Astrocyte (in vitro differentiated cells and primary cell): ENCODE results near the gene ZNF518B. TPM values are rescaled to one million over a fixed set of nuclear protein-coding genes. Genes with fewer than 3 reads are reported as not detected.

Source experiments
- DNase-seq: peaks from one replicate; pipeline ENCODE4 v3.0.0-alpha.2; 2010; ENCODE audit warnings: low read depth
- FAIRE-seq: peaks from 2 replicates; lab custom pipeline; 2011; peaks lifted over from hg19 to GRCh38; lab: Jason Lieb, UNC
- H2AFZ ChIP-seq: 2 replicates; pipeline ENCODE4 v1.6.0; 2012; ENCODE audit warnings: low read depth, low read length, inconsistent platforms
- H3K27ac ChIP-seq: 2 replicates; pipeline ENCODE4 v1.5.1; 2011; ENCODE audit warnings: low read depth, low read length, inconsistent platforms
- H3K27me3 ChIP-seq: 2 replicates; pipeline ENCODE4 v1.6.0; 2011; ENCODE audit warnings: low read length, inconsistent platforms; ENCODE audit not compliant: insufficient read depth
- H3K36me3 ChIP-seq: 2 replicates; pipeline ENCODE4 v1.5.1; 2011; ENCODE audit warnings: low read length, inconsistent platforms; ENCODE audit not compliant: insufficient read depth
- H3K4me1 ChIP-seq: 2 replicates; pipeline ENCODE4 v1.5.1; 2011; ENCODE audit warnings: low read length, inconsistent platforms; ENCODE audit not compliant: insufficient read depth
- H3K4me2 ChIP-seq: 2 replicates; pipeline ENCODE4 v1.6.0; 2012; ENCODE audit warnings: low read length, inconsistent platforms
- H3K4me3 ChIP-seq: 2 replicates; pipeline ENCODE4 v1.5.1; 2011; ENCODE audit warnings: low read depth, mild to moderate bottlenecking, low read length, inconsistent platforms; ENCODE audit not compliant: insufficient read depth
- H3K79me2 ChIP-seq: 2 replicates; pipeline ENCODE4 v1.6.0; 2012; ENCODE audit warnings: mild to moderate bottlenecking, low read length, inconsistent platforms; ENCODE audit not compliant: insufficient read depth
- H3K9ac ChIP-seq: 2 replicates; pipeline ENCODE4 v1.6.0; 2012; ENCODE audit warnings: mild to moderate bottlenecking, low read length, inconsistent platforms
- H3K9me3 ChIP-seq: 2 replicates; pipeline ENCODE4 v1.5.1; 2012; ENCODE audit warnings: low read depth, mild to moderate bottlenecking, low read length, inconsistent platforms; ENCODE audit not compliant: insufficient read depth
- H4K20me1 ChIP-seq: 2 replicates; pipeline ENCODE4 v1.6.0; 2012; ENCODE audit warnings: low read length, inconsistent platforms; ENCODE audit not compliant: insufficient read depth
- H3K27ac Mint-ChIP-seq: one replicate; pipeline ENCODE4 v1.8.0; 2021; ENCODE audit warnings: mild to moderate bottlenecking, mixed read lengths; ENCODE audit not compliant: unreplicated experiment
- H3K27me3 Mint-ChIP-seq: one replicate; pipeline ENCODE4 v1.8.0; 2021; ENCODE audit warnings: low read depth, mixed read lengths; ENCODE audit not compliant: unreplicated experiment
- H3K36me3 Mint-ChIP-seq: one replicate; pipeline ENCODE4 v1.8.0; 2021; ENCODE audit warnings: low read depth, mixed read lengths; ENCODE audit not compliant: unreplicated experiment
- H3K4me1 Mint-ChIP-seq: one replicate; pipeline ENCODE4 v1.8.0; 2021; ENCODE audit warnings: low read depth, mixed read lengths; ENCODE audit not compliant: unreplicated experiment
- H3K4me3 Mint-ChIP-seq: one replicate; pipeline ENCODE4 v1.8.0; 2021; ENCODE audit warnings: mild to moderate bottlenecking, moderate library complexity, mixed read lengths; ENCODE audit not compliant: unreplicated experiment
- H3K9me3 Mint-ChIP-seq: one replicate; pipeline ENCODE4 v1.8.0; 2021; ENCODE audit warnings: mild to moderate bottlenecking, mixed read lengths; ENCODE audit not compliant: unreplicated experiment
- EZH2 ChIP-seq: IDR thresholded peaks from 2 replicates; pipeline ENCODE4 v1.6.1; 2012; ENCODE audit warnings: mild to moderate bottlenecking, low read length, inconsistent platforms; ENCODE audit not compliant: insufficient read depth
- total RNA-seq: library from RNA; stranded (reverse); gene quantifications from 2 replicates; pipeline ENCODE4 v1.2.1, GENCODE V29; 2021
- TF ChIP-seq, protein P1 (sequence below): IDR thresholded peaks from 2 replicates; pipeline ENCODE4 v1.5.1; 2011; ENCODE audit warnings: low read depth, mild to moderate bottlenecking, inconsistent platforms, low read length, moderate library complexity; ENCODE audit not compliant: insufficient read depth

ZNF518B gene
- total RNA-seq, 1 donor from 2014 or later = 33.1 TPM

DNA sequence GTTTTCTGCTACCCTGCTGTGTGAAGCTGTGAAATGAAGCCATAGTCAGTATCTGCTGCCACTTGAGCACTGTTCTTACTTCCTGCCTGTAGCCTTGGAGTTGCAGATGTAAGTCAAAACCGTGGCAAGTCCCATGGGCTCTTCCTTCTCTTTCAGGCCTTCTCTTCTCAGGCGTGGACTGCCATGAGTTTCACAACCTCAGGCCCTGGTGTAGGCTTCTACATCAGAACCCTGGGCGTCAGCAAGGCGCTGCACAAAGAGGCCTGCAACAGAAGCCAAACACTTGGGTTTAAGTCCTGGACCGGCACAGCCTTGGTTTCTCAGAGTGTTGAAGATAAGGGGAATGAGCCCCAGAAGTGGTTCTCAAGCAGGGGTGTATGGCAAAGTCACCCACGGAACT is 2.5 kb downstream of the ZNF518B start:
- H3K27me3 Mint-ChIP-seq = peaks cover 16% of the 10 kb centered on the region

DNA sequence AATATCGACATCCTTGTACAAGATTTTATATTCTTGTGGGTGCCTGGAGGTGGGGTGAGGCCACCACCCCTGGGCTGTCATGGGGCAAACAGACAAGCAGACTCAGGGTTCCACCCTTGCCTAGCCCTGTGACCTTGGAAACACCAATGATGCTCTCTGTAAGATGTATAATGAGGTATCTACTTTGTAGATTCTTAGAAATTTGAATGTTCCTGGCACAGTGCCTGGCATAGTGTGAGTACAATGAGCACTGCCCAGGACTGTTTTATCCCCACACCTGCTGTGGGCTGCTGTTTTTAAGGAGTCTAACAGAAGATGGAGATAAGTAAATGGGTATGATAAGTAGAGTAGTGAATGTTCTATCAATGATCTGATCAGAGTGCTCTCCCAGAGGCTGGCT is 3.1 kb downstream of the ZNF518B start:
- peaks cover 52% of the 10 kb centered on the region for H3K79me2 ChIP-seq

More for the DNA sequence above, 2.5 kb downstream of the ZNF518B start:
- TF ChIP-seq, protein P1, sequence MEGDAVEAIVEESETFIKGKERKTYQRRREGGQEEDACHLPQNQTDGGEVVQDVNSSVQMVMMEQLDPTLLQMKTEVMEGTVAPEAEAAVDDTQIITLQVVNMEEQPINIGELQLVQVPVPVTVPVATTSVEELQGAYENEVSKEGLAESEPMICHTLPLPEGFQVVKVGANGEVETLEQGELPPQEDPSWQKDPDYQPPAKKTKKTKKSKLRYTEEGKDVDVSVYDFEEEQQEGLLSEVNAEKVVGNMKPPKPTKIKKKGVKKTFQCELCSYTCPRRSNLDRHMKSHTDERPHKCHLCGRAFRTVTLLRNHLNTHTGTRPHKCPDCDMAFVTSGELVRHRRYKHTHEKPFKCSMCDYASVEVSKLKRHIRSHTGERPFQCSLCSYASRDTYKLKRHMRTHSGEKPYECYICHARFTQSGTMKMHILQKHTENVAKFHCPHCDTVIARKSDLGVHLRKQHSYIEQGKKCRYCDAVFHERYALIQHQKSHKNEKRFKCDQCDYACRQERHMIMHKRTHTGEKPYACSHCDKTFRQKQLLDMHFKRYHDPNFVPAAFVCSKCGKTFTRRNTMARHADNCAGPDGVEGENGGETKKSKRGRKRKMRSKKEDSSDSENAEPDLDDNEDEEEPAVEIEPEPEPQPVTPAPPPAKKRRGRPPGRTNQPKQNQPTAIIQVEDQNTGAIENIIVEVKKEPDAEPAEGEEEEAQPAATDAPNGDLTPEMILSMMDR = no peak
- no peak for TF ChIP-seq EZH2
- H4K20me1 ChIP-seq = peaks cover 42% of the 10 kb centered on the region
- Mint-ChIP-seq H3K4me3 (no peak overlapping the region), H3K4me1 (peaks cover 9% of the 10 kb centered on the region), H3K36me3 (peaks cover 36% of the 10 kb centered on the region), H3K27ac (no peak overlapping the region), H3K9me3 (peaks cover 18% of the 10 kb centered on the region)
- no peaks in the 10 kb centered on the region for H3K9me3 ChIP-seq
- H3K4me3 ChIP-seq = no peak overlapping the region
- no peak for FAIRE-seq
- peaks cover 6% of the 10 kb centered on the region for H3K4me1 ChIP-seq
- no peak overlapping the region for H2AFZ ChIP-seq
- H3K36me3 ChIP-seq = peaks cover 26% of the 10 kb centered on the region
- peaks cover 46% of the 10 kb centered on the region for H3K79me2 ChIP-seq
- no peak overlapping the region for H3K9ac ChIP-seq
- no peak overlapping the region for H3K27ac ChIP-seq
- no peaks in the 10 kb centered on the region for H3K27me3 ChIP-seq
- H3K4me2 ChIP-seq = no peak overlapping the region
- DNase-seq = no peak

DNA sequence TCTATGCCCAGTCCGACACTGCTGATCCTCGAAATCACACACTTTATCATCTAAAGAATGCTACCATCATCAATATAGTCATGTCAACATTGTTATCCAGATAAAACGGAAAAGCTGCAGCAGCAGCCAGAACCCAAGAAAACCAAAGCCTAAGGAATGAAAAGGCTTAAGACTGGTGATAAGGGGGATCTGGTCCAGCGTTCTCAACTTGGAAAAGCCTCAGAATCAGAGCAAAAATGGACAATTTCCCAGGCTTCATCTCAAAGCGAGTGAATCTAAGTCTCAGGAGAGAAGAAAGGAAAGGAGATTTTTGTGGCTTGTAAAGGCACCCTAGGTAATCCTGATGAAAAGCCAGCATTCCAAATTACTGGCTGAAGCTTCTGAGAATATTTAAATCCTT is 8.2 kb downstream of the ZNF518B start:
- peaks cover 2% of the 10 kb centered on the region for H3K9me3 ChIP-seq
- Mint-ChIP-seq H3K36me3 (peaks cover 62% of the 10 kb centered on the region), H3K4me3 (no peak overlapping the region), H3K27ac (no peak overlapping the region), H3K4me1 (no peaks in the 10 kb centered on the region), H3K9me3 (peaks cover 7% of the 10 kb centered on the region), H3K27me3 (no peaks in the 10 kb centered on the region)
- no peak overlapping the region for H3K4me2 ChIP-seq
- no peak for FAIRE-seq
- no peaks in the 10 kb centered on the region for H3K4me1 ChIP-seq
- no peak for TF ChIP-seq EZH2
- TF ChIP-seq, protein P1 = no peak
- H3K9ac ChIP-seq = no peak overlapping the region
- H3K27ac ChIP-seq = no peak overlapping the region
- no peak overlapping the region for H2AFZ ChIP-seq
- peaks cover 39% of the 10 kb centered on the region for H3K79me2 ChIP-seq
- H3K36me3 ChIP-seq = peaks cover 42% of the 10 kb centered on the region
- H3K4me3 ChIP-seq = no peak overlapping the region
- no peaks in the 10 kb centered on the region for H3K27me3 ChIP-seq
- no peak for DNase-seq
- H4K20me1 ChIP-seq = peaks cover 51% of the 10 kb centered on the region

More for the DNA sequence above, 3.1 kb downstream of the ZNF518B start:
- H3K4me3 ChIP-seq = no peak overlapping the region
- no peak overlapping the region for H3K9ac ChIP-seq
- TF ChIP-seq EZH2 = no peak
- TF ChIP-seq, protein P1 = no peak
- peaks cover 46% of the 10 kb centered on the region for H4K20me1 ChIP-seq
- DNase-seq = no peak
- H3K9me3 ChIP-seq = no peaks in the 10 kb centered on the region
- H3K36me3 Mint-ChIP-seq = peaks cover 41% of the 10 kb centered on the region
- H3K27me3 Mint-ChIP-seq = peaks cover 11% of the 10 kb centered on the region
- H3K4me1 Mint-ChIP-seq = peaks cover 9% of the 10 kb centered on the region
- H2AFZ ChIP-seq = no peak overlapping the region
- no peaks in the 10 kb centered on the region for H3K27me3 ChIP-seq
- H3K36me3 ChIP-seq = peaks cover 26% of the 10 kb centered on the region
- peaks cover 6% of the 10 kb centered on the region for H3K4me1 ChIP-seq
- no peak overlapping the region for H3K4me3 Mint-ChIP-seq
- no peak overlapping the region for H3K27ac ChIP-seq
- no peak overlapping the region for H3K4me2 ChIP-seq
- peak overlapping the region; percentile 50 for H3K27ac Mint-ChIP-seq
- peaks cover 14% of the 10 kb centered on the region for H3K9me3 Mint-ChIP-seq
- no peak for FAIRE-seq
